GM19395 (cell line): Measurements from ENCODE around the gene MSANTD3.
A peak's percentile ranks its signal among the peaks of the same experiment; 100 is the strongest.
"Not testable (repeated sequence)": the region's sequence is repeated elsewhere in the genome, so short reads cannot be mapped to it uniquely, and the experiment has no call there.

Experiments
- ATAC-seq: cut with Tn5 transposase; IDR thresholded peaks from one replicate; pipeline ENCODE4 v1.9.1; 2021; ENCODE audit warnings: mild to moderate bottlenecking, moderate library complexity; ENCODE audit not compliant: unreplicated experiment

The MSANTD3 gene, protein sequence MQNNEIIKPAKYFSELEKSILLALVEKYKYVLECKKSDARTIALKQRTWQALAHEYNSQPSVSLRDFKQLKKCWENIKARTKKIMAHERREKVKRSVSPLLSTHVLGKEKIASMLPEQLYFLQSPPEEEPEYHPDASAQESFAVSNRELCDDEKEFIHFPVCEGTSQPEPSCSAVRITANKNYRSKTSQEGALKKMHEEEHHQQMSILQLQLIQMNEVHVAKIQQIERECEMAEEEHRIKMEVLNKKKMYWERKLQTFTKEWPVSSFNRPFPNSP

DNA sequence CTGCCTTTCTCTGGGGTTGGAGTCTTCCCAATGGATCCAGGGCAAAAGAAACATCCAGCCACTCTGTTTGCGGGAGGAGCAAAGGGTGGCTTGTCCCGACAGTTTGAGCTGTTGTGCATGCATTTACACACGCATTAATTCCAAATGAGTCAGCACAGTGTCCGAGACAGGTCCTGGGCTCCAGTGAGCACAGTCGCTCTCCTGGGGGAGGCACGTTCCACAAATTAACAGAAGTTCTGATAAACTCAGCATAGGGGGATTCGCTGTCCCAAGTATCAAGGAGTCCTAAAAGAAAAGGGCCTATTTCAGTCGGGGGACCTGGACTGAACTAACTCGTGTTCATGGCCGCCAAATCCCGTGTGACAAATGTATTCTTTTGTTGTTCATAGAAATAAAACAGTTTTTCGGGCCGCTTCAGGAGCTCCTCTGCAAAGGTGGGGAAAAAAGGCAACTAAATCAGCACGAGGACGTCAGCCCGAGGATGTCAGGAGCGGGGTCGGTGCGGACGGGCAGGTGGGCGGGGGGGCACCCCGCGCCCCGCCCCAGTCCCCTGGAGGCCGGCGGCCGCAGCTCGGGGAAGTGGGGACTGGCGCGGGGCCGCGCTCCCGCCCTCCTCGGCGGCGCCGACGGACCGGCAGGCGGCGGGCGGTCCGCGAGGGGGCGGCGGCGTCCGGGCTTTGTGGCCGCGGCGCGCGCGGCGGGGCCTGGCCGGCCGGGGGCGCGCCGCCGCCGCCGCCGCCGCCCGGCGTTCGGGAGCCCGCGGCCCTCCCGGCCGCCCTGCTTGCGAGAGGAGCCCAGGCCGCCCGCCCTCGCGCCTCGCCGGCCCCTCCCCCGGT lies at the start of gene MSANTD3:
Gene MSANTD3 (plus strand): TSS at position 614 of the 836 bp plus-strand sequence. CDS start 14,796 bp downstream, outside the sequence.
- peak; percentile 53 for ATAC-seq

DNA sequence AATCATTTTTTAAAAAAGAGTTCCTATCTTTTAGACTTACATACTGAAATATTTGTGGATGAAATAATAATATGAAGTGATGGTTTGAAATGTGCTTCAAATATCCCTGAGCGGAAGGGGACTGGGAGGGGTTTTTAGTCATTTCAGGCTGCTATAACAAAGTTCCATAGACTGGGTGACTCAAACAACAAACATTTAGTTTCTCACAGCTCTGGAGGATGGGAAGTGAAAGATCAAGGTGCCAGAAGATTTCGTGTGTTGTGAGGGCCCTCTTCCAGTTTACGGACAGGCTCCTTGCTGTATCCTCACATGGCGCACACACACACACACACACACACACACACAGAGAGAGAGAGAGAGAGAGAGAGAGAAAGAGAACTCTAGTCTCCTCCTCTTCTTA lies 47.1 kb upstream of the MSANTD3 start:
- no peak for ATAC-seq

- ATAC-seq = not testable (repeated sequence)
Measured at GRCh38 chr9:100392989-100393388, 34.0 kb upstream of the MSANTD3 start.

DNA sequence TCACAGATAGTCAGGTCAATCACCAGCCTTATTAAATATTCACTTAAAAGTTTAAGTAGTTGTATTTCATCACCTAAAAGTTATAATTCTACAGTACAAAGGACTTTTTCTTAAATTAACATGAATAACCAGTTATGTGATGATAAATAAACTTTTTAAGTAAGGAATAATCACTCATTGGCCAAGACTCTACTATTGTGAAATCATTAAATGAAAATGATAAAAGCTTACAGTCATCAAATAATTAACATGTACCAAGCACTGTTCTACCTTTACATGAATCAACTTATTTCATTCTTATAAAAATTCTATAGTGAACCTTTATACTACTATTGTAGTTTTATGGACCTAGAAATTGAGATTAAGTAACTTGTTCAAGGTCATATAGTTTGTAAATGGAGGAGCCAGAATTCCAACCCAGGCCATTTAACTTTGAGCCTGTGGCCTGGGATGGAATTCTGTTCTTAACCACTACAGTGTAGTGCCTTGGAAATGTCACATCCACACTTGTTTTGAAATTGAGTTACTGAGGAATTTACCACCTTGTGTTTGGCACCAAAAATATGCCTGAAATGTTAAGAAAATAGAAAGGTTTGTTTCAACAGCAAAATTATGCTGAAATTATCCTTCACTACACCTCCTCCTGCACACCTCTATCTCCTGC lies 32.8 kb upstream of the MSANTD3 start:
- ATAC-seq = no peak

DNA sequence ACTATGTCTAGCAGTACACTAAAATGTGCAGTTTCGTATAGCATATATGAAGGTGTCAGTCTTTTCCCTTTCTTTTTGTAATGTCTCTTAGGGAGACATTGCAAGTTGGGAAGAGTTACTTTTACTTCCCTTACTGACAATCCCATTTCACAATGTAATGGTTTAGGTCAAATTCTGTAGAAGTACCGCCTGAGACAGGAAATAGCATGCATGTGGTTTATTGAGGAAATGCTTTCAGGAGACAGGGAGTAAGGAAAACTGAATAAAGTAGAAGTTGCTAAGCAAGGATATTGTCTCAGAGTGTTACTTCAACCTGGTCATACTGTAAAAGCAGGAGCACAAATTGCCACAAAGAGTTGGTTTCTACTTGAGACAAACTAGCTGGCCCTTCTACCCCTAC lies 32.1 kb upstream of the MSANTD3 start:
- ATAC-seq = no peak

GRCh38 chr9:100396769-100397168 lies 30.2 kb upstream of the MSANTD3 start:
- ATAC-seq = no peak

GRCh38 chr9:100397529-100398266 lies 29.2 kb upstream of the MSANTD3 start:
- ATAC-seq = no peak

GRCh38 chr9:100401042-100401441 lies 25.9 kb upstream of the MSANTD3 start:
- ATAC-seq = no peak

DNA sequence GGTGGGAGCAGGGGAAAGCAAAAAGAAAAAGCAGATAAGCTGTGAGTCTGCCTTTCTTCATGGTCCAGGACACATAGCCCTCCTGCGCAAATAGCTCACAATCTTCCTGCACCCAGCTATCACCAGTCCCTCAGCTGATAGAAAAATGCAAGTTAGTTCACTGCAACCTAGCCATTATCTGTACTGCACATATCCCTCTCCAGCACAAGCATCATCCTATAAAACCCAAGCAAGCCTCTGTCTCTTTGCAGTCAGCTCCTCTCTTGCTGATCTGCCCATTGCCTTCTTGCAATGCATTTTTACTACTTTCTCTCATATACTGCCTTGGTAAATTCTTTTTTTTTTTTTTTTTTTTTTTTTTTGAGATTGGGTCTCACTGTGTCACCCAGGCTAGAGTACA lies 20.0 kb upstream of the MSANTD3 start:
- no peak for ATAC-seq

- no peak for ATAC-seq
Measured at GRCh38 chr9:100408546-100409175, 18.3 kb upstream of the MSANTD3 start.

DNA sequence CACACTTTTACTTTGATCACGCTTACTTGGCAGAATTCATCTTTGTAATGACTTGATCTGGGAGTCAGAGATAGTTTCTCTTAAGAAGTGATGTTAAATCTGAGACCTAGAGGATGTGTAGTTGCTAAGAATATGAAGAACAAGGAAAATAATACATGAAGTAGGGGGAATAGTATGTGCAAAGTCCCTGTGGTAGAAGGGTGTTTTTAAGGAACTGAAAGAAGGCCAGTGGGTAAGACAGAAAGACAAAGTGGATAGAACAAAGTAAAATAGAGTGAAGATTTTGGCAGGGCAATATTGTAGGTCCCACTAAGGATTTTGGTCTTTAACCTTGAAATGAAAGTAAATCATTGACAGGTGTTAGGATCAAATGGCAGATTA lies 17.8 kb upstream of the MSANTD3 start:
- no peak for ATAC-seq

GRCh38 chr9:100411472-100412283 lies 15.3 kb upstream of the MSANTD3 start:
- ATAC-seq = peak; percentile 100

DNA sequence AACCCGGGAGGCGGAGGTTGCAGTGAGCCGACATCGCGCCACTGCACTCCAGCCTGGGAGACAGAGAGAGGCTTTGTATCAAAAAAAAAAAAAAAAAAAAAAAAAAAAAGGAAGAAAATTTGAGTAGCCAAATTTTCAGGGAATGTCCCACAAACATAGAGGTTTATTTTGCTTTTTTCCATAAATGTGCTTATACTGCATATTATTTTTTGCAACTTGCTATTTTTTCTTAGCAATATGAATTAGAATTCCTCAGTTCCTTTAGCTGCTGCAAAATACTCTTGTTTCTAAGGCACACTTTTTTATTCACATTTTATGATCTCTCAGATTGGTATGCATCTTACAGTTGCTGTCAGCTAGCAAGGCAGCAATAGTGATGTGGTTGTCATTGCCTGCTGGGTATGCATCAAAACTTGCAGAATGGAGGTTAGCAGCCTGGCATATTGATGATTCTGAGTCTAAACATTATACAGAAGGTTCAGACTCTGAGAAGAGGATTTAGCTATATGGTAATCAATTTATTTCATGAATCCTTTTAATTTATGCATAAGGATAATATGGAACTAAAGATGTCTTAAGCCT lies 13.0 kb upstream of the MSANTD3 start:
- no peak for ATAC-seq

DNA sequence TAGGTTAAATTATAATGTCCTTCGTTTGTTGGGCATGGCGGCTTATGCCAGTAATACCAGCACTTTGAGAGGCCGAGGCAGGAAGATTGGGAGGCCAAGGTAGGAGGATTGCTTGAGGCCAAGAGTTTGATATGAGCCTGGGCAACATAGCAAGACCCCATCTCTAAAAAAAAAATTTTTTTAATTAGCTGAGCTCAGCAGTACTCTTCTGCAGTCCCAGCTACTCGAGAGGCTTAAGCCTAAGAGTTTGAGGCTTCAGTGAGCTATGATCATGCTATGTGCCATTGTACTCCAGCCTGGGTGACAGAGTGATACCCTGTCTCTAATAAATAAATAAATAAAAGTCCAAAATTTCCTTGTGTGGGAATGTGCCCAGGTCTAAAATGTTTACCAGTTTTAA lies 9.1 kb upstream of the MSANTD3 start:
- ATAC-seq = no peak

DNA sequence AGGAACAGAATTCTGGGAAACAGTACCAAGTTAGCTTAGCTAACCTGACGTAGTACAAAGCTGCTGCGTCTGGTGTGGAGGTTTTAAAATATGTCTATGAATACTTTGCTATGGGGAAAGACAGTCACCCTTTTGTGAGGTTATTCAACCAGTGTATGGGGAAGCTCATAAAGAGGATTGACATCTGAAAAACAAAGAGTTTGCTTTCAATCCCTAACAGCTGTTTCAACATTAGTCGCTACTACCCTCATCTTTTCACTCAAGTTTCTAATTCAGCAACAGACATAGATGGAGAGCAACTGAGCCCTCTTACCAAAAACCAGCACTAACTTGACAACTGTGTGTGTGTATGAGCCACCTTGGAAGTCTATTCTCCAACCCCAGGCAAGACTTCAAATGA lies 7.8 kb upstream of the MSANTD3 start:
- no peak for ATAC-seq

GRCh38 chr9:100421116-100421515 lies 5.8 kb upstream of the MSANTD3 start:
- ATAC-seq = not testable (repeated sequence)

- ATAC-seq = no peak
Measured at GRCh38 chr9:100425758-100426157, 1.2 kb upstream of the MSANTD3 start.

DNA sequence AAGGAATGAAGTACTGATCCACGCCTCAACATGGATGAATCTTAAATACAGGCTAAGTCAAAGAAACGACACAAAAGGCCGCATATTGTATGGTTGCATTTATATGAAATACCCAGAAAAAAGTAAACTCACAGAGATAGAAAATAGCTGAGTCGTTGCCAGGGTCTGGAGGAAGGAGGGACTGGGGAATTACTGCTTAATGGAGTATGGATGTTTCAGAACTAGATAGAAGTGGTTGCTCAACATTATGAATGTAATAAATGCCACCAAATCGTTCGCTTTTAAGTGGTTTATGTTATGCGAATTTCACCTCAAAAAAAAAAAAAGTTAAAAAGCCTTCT lies 784 bp upstream of the MSANTD3 start:
- ATAC-seq = no peak
